ENCODE measurements around the gene KRT6C.
"Not testable (repeated sequence)": the region's sequence is repeated elsewhere in the genome, so short reads cannot be mapped to it uniquely, and the experiment has no call there.

KRT6C gene

GRCh38 chr12:52458861-52459260 is 14.7 kb downstream of the KRT6C start:
- no peak for DNase-seq (ENCODE audit: low spot score)
- Histone ChIP-seq H3K4me3 (ENCODE audit: severe bottlenecking) (no peak overlapping the region), H3K27me3 (ENCODE audit: insufficient read depth, poor library complexity, severe bottlenecking) (no peaks in the 10 kb centered on the region), H3K4me1 (ENCODE audit: insufficient read depth, poor library complexity, severe bottlenecking) (peaks cover 22% of the 10 kb centered on the region), H3K9me3 (ENCODE audit: severe bottlenecking) (no peaks in the 10 kb centered on the region), H3K36me3 (ENCODE audit: low read depth) (no peaks in the 10 kb centered on the region), H3K27ac (ENCODE audit: poor library complexity, severe bottlenecking) (no peak overlapping the region)
- TF ChIP-seq, protein P1, sequence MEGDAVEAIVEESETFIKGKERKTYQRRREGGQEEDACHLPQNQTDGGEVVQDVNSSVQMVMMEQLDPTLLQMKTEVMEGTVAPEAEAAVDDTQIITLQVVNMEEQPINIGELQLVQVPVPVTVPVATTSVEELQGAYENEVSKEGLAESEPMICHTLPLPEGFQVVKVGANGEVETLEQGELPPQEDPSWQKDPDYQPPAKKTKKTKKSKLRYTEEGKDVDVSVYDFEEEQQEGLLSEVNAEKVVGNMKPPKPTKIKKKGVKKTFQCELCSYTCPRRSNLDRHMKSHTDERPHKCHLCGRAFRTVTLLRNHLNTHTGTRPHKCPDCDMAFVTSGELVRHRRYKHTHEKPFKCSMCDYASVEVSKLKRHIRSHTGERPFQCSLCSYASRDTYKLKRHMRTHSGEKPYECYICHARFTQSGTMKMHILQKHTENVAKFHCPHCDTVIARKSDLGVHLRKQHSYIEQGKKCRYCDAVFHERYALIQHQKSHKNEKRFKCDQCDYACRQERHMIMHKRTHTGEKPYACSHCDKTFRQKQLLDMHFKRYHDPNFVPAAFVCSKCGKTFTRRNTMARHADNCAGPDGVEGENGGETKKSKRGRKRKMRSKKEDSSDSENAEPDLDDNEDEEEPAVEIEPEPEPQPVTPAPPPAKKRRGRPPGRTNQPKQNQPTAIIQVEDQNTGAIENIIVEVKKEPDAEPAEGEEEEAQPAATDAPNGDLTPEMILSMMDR (IDR thresholded peaks at IDR 0.05; ENCODE audit: poor library complexity, severe bottlenecking): no peak
- ATAC-seq (ENCODE audit: low read depth): no peak

DNA sequence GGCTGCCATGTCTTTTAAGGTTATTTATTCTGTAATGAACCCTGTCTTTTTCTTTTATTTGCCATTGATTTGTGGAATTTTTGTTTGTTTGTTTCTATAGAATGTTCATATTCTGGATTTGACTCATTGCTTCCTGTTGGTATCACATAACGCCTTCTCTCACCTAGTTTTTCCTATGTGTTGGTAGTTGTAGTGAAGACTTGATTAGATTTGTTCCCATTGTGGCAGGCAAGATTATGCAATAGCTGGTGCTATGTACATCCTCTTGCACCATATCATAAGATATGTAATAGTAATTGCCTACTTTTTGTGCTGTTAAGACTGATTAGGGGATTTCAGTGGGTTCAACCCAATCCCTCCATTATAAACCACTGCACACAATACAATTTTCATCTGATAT is 17.8 kb downstream of the KRT6C start:
- peak; percentile 20; the same call in 1 of the 3 replicates for ATAC-seq (ENCODE audit: low read depth)
- H3K27me3 ChIP-seq (ENCODE audit: insufficient read depth, poor library complexity, severe bottlenecking): no peaks in the 10 kb centered on the region
- no peak for DNase-seq (ENCODE audit: low spot score)
- TF ChIP-seq, protein P1 (IDR thresholded peaks at IDR 0.05; ENCODE audit: poor library complexity, severe bottlenecking): no peak
- peak overlapping the region; percentile 83 for H3K27ac ChIP-seq (ENCODE audit: poor library complexity, severe bottlenecking)
- no peak overlapping the region for H3K4me3 ChIP-seq (ENCODE audit: severe bottlenecking)
- peaks cover 34% of the 10 kb centered on the region for H3K4me1 ChIP-seq (ENCODE audit: insufficient read depth, poor library complexity, severe bottlenecking)
- H3K36me3 ChIP-seq (ENCODE audit: low read depth): no peaks in the 10 kb centered on the region
- H3K9me3 ChIP-seq (ENCODE audit: severe bottlenecking): no peaks in the 10 kb centered on the region

DNA sequence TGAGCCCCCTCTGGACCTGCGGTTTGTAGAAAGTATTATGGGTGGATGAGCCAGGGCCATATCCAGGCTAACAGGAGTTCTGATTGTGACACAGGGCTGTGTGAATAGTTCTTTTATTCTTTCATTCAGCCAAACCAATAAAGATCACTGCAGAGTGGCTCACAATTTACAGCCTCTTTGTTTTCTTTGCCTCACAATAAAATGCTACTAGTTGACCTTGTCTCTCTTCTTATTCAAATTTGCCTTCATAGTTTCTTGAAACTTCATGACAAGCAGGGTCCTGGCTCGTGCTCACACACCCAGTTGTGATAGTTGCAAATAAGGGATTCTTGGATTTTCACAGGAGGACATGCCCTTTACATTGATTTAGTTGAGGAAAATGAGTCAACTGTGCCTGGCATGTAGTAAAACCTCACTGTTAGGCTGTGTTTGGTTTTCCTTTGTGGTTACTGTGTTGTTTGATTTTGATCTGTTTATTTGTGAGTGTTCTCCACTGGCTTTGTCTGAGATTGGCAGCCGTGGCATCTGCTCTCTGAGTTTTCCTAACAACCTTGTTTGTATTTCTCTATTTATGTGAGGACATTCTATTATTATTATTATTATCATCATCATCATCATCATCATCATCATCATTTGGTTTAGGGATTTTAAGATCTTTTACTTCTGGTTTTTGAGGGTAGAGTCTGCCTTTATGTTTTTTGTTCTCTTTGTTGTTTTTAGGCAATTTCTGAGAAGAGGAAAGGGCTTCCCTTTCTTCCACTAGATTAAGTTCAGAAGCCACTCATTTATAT is 19.0 kb downstream of the KRT6C start:
- ATAC-seq (ENCODE audit: low read depth): no peak
- Histone ChIP-seq H3K4me3 (ENCODE audit: severe bottlenecking) (no peak overlapping the region), H3K27me3 (ENCODE audit: insufficient read depth, poor library complexity, severe bottlenecking) (no peaks in the 10 kb centered on the region), H3K36me3 (ENCODE audit: low read depth) (no peaks in the 10 kb centered on the region), H3K9me3 (ENCODE audit: severe bottlenecking) (no peaks in the 10 kb centered on the region), H3K27ac (ENCODE audit: poor library complexity, severe bottlenecking) (peak overlapping the region; percentile 83), H3K4me1 (ENCODE audit: insufficient read depth, poor library complexity, severe bottlenecking) (peaks cover 34% of the 10 kb centered on the region)
- no peak for DNase-seq (ENCODE audit: low spot score)
- TF ChIP-seq, protein P1 (IDR thresholded peaks at IDR 0.05; ENCODE audit: poor library complexity, severe bottlenecking): no peak

DNA sequence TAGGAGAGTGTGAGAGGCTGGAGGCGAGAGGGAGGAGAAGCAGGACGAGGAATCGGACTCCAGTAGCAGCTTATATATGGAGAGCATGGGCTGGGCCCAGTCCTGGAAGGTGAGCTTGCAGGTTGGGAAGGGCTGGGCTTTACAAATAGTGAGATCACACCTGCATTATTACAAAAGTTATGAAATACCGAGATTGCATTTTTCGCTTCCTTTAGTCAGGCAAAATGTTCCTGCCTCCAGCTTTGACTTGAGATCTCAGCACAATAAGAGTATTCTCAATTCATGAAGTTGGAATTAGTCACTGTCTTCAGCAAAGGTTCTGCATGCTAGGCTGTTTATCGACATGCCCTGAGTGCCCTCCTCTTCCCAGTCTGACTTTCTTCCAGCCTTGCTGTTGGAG is 21.5 kb downstream of the KRT6C start, which contains the start of gene KRT6B:
KRT6B (minus strand) TSS at position 46 of the 400 bp plus-strand sequence. CDS start 68 bp downstream, outside the sequence.
- H3K27ac ChIP-seq (ENCODE audit: poor library complexity, severe bottlenecking): peak within 1 kb of the TSS; percentile 83
- H3K4me3 ChIP-seq (ENCODE audit: severe bottlenecking): no peak within 1 kb of the TSS
- H3K9me3 ChIP-seq (ENCODE audit: severe bottlenecking): no peaks in the 10 kb centered on the region
- H3K27me3 ChIP-seq (ENCODE audit: insufficient read depth, poor library complexity, severe bottlenecking): no peaks in the 10 kb centered on the region
- DNase-seq (ENCODE audit: low spot score) (no peak), ATAC-seq (ENCODE audit: low read depth) (peak; percentile 92)
- TF ChIP-seq, protein P1 (IDR thresholded peaks at IDR 0.05; ENCODE audit: poor library complexity, severe bottlenecking): no peak
- no peaks in the 10 kb centered on the region for H3K36me3 ChIP-seq (ENCODE audit: low read depth)
- H3K4me1 ChIP-seq (ENCODE audit: insufficient read depth, poor library complexity, severe bottlenecking): peaks cover 34% of the 10 kb centered on the region

DNA sequence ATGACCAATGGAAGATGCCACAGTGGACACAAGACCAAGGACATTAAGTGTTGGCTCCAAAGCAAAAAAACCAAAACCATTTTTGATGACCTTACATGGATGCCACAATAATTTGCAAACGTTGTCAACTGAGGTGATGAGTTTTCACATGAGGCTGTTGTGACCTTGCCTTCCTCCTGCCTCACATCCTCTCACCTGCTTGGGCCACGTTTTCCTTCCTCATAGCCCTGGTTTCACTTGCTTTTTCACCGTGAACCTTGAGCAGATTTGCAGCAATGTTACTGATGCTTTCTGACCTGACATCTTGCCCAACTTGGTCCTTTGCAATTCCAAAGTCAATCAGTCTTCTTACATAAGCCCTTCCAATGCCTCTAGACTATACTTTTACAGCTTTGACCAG is 25.4 kb downstream of the KRT6C start:
- Histone ChIP-seq H3K4me1 (ENCODE audit: insufficient read depth, poor library complexity, severe bottlenecking) (peaks cover 15% of the 10 kb centered on the region), H3K4me3 (ENCODE audit: severe bottlenecking) (no peak overlapping the region), H3K27me3 (ENCODE audit: insufficient read depth, poor library complexity, severe bottlenecking) (no peaks in the 10 kb centered on the region), H3K36me3 (ENCODE audit: low read depth) (no peaks in the 10 kb centered on the region), H3K27ac (ENCODE audit: poor library complexity, severe bottlenecking) (no peak overlapping the region), H3K9me3 (ENCODE audit: severe bottlenecking) (no peaks in the 10 kb centered on the region)
- TF ChIP-seq, protein P1 (IDR thresholded peaks at IDR 0.05; ENCODE audit: poor library complexity, severe bottlenecking): no peak
- ATAC-seq (ENCODE audit: low read depth) (no peak), DNase-seq (ENCODE audit: low spot score) (no peak)

GRCh38 chr12:52447196-52447595 is 26.4 kb downstream of the KRT6C start:
- H3K27me3 ChIP-seq (ENCODE audit: insufficient read depth, poor library complexity, severe bottlenecking); DNase-seq (ENCODE audit: low spot score); ATAC-seq (ENCODE audit: low read depth); H3K4me3 ChIP-seq (ENCODE audit: severe bottlenecking); H3K27ac ChIP-seq (ENCODE audit: poor library complexity, severe bottlenecking); H3K36me3 ChIP-seq (ENCODE audit: low read depth); H3K9me3 ChIP-seq (ENCODE audit: severe bottlenecking): not testable (repeated sequence)
- peaks cover 11% of the 10 kb centered on the region for H3K4me1 ChIP-seq (ENCODE audit: insufficient read depth, poor library complexity, severe bottlenecking)

Measured in RWPE2 (cell line).